Endodermal cell (in vitro differentiated cells): ENCODE measurements around the gene NEDD9. TPM values are rescaled to one million over a fixed set of nuclear protein-coding genes. Genes with fewer than 3 reads are reported as not detected.

ENCODE experiments used
- DNase-seq: peaks from one replicate; pipeline ENCODE4 v3.0.0-alpha.2; 2017
- H3K27ac ChIP-seq: 2 replicates; pipeline ENCODE4 v1.5.1; 2013; ENCODE audit warnings: mild to moderate bottlenecking, low read depth, low read length, moderate library complexity
- H3K27me3 ChIP-seq: 2 replicates; pipeline ENCODE4 v1.6.1; 2013; ENCODE audit warnings: mild to moderate bottlenecking, low read length, moderate library complexity; ENCODE audit not compliant: insufficient read depth, control insufficient read depth, poor library complexity, severe bottlenecking
- H3K36me3 ChIP-seq: 2 replicates; pipeline ENCODE4 v1.7.0; 2013; ENCODE audit warnings: mild to moderate bottlenecking, low read length, moderate library complexity; ENCODE audit not compliant: control insufficient read depth, insufficient read depth
- H3K4me1 ChIP-seq: one replicate; pipeline ENCODE4 v1.7.0; 2013; ENCODE audit warnings: low read length; ENCODE audit not compliant: control insufficient read depth, insufficient read depth
- H3K4me3 ChIP-seq: 2 replicates; pipeline ENCODE4 v1.5.1; 2013; ENCODE audit warnings: mild to moderate bottlenecking, low read length, moderate library complexity
- H3K9ac ChIP-seq: 2 replicates; pipeline ENCODE4 v1.6.1; 2013; ENCODE audit warnings: mild to moderate bottlenecking, low read length, moderate library complexity; ENCODE audit not compliant: poor library complexity, severe bottlenecking; ENCODE audit errors: extremely low read depth
- H3K9me3 ChIP-seq: 2 replicates; pipeline ENCODE4 v1.6.1; 2013; ENCODE audit warnings: mild to moderate bottlenecking, low read length, moderate library complexity; ENCODE audit not compliant: control insufficient read depth
- H3K27ac Mint-ChIP-seq: 2 replicates; pipeline ENCODE4 v1.8.0; 2020; ENCODE audit warnings: mixed read lengths
- H3K27me3 Mint-ChIP-seq: 2 replicates; pipeline ENCODE4 v1.8.0; 2021; ENCODE audit warnings: mild to moderate bottlenecking, mixed read lengths; ENCODE audit not compliant: insufficient read depth
- H3K36me3 Mint-ChIP-seq: 2 replicates; pipeline ENCODE4 v1.8.0; 2020; ENCODE audit warnings: low read depth, mixed read lengths
- H3K4me1 Mint-ChIP-seq: 2 replicates; pipeline ENCODE4 v1.8.0; 2020; ENCODE audit warnings: mixed read lengths
- H3K4me3 Mint-ChIP-seq: 2 replicates; pipeline ENCODE4 v1.8.0; 2020; ENCODE audit warnings: mild to moderate bottlenecking, moderate library complexity, mixed read lengths
- H3K9me3 Mint-ChIP-seq: 2 replicates; pipeline ENCODE4 v1.8.0; 2020; ENCODE audit warnings: mild to moderate bottlenecking, mixed read lengths
- CTCF ChIP-seq: fragments of 200-600 bp; sonication (generic); conservative IDR thresholded peaks from 2 replicates; pipeline ENCODE4 v1.5.0; 2021; ENCODE audit warnings: antibody characterized with exemption, mild to moderate bottlenecking
- WGBS, 2 experiments: methylation state at CpG; one replicate each; pipeline versions ENCODE4 v1.1.5 to v1.1.7; 2013; ENCODE audit warnings: missing lambda C conversion rate in 2 of 2, mixed read lengths in 1 of 2; ENCODE audit not compliant: insufficient coverage in 1 of 2, insufficient read length in 1 of 2; 5-methylcytosine and 5-hydroxymethylcytosine counted together
- total RNA-seq, 2 donors: library from RNA; stranded (reverse); fragmentation: NEBNext Ultra II Directional in 1 of 2; extraction: Animal tissue kit (Norgen Biotek cat#: 25700) in 1 of 2; gene quantifications; 2 replicates in 1 of 2; 3 replicates in 1 of 2; pipeline ENCODE4 v1.2.1, GENCODE V29; 2021

NEDD9 gene
- total RNA-seq, 2 donors from 2014 or later = 1.7 to 7.4 TPM

- H3K27ac Mint-ChIP-seq = no peak overlapping the region
- H3K36me3 Mint-ChIP-seq = no peaks in the 10 kb centered on the region
- peaks cover 10% of the 10 kb centered on the region for H3K9me3 Mint-ChIP-seq
- Histone ChIP-seq H3K4me3 (no peak overlapping the region), H3K36me3 (no peaks in the 10 kb centered on the region), H3K4me1 (no peaks in the 10 kb centered on the region), H3K27ac (no peak overlapping the region), H3K27me3 (no peaks in the 10 kb centered on the region), H3K9ac (no peak overlapping the region), H3K9me3 (no peaks in the 10 kb centered on the region)
- H3K4me1 Mint-ChIP-seq = peaks cover 3% of the 10 kb centered on the region
- H3K4me3 Mint-ChIP-seq = no peak overlapping the region
- TF ChIP-seq CTCF = no peak
- peak; percentile 6 for DNase-seq
- peaks cover 14% of the 10 kb centered on the region for H3K27me3 Mint-ChIP-seq
- WGBS, 2 experiments = 95 to 96% methylated on average over 5 to 7 of the region's 9 CpGs
Observed at GRCh38 chr6:11245381-11246256, 13.2 kb upstream of the NEDD9 start.

- DNase-seq = peak; percentile 5
- Histone ChIP-seq H3K9ac (no peak overlapping the region), H3K27ac (no peak overlapping the region), H3K36me3 (no peaks in the 10 kb centered on the region), H3K4me1 (no peaks in the 10 kb centered on the region), H3K9me3 (no peaks in the 10 kb centered on the region), H3K27me3 (no peaks in the 10 kb centered on the region), H3K4me3 (no peak overlapping the region)
- peaks cover 4% of the 10 kb centered on the region for H3K4me1 Mint-ChIP-seq
- H3K36me3 Mint-ChIP-seq = no peaks in the 10 kb centered on the region
- H3K4me3 Mint-ChIP-seq = no peak overlapping the region
- no peak overlapping the region for H3K27ac Mint-ChIP-seq
- peaks cover 14% of the 10 kb centered on the region for H3K27me3 Mint-ChIP-seq
- TF ChIP-seq CTCF = no peak
- WGBS, 2 experiments = 73 to 80% methylated on average over 2 of the region's 2 CpGs
- peaks cover 7% of the 10 kb centered on the region for H3K9me3 Mint-ChIP-seq
Observed at GRCh38 chr6:11244387-11245126, 12.1 kb upstream of the NEDD9 start.

- TF ChIP-seq CTCF = no peak
- WGBS, 2 experiments = 100% methylated on average over 1 of the region's 1 CpG; no CpG with 5 or more reads in 1 of the 2 experiments
- Histone ChIP-seq H3K27ac (no peak overlapping the region), H3K27me3 (no peaks in the 10 kb centered on the region), H3K36me3 (no peaks in the 10 kb centered on the region), H3K4me1 (no peaks in the 10 kb centered on the region), H3K9ac (no peak overlapping the region), H3K9me3 (no peaks in the 10 kb centered on the region), H3K4me3 (no peak overlapping the region)
- peak; percentile 2 for DNase-seq
- H3K36me3 Mint-ChIP-seq = no peaks in the 10 kb centered on the region
- peaks cover 2% of the 10 kb centered on the region for H3K9me3 Mint-ChIP-seq
- H3K4me1 Mint-ChIP-seq = peaks cover 4% of the 10 kb centered on the region
- H3K4me3 Mint-ChIP-seq = no peak overlapping the region
- peaks cover 14% of the 10 kb centered on the region for H3K27me3 Mint-ChIP-seq
- H3K27ac Mint-ChIP-seq = no peak overlapping the region
Observed at GRCh38 chr6:11243861-11244260, 11.4 kb upstream of the NEDD9 start.
